ENCODE results near the gene AFM. TPM values are rescaled to one million over a fixed set of nuclear protein-coding genes. Genes with fewer than 3 reads are reported as not detected.

AFM gene
- total RNA-seq, 1 experiment from 2014 or later = not detected

GRCh38 chr4:73479323-73479722 lies 2.2 kb upstream of the AFM start:
- CTCF ChIA-PET = no interaction called here
- BruUV-seq (replicated peaks) = no TSS peak

GRCh38 chr4:73485085-73485484 lies 3.5 kb downstream of the AFM start:
- no peaks in the 10 kb centered on the region for H3K36me3 Mint-ChIP-seq (ENCODE audit: insufficient read depth, unreplicated experiment)

More at GRCh38 chr4:73479323-73479722, 2.2 kb upstream of the AFM start:
- no peak for DNase-seq
- H3K27ac Mint-ChIP-seq (ENCODE audit: unreplicated experiment) = no peak overlapping the region
- no peak overlapping the region for H3K4me3 Mint-ChIP-seq (ENCODE audit: low read depth, unreplicated experiment)
- no peaks in the 10 kb centered on the region for H3K36me3 Mint-ChIP-seq (ENCODE audit: insufficient read depth, unreplicated experiment)
- peaks cover 16% of the 10 kb centered on the region for H3K27me3 Mint-ChIP-seq (ENCODE audit: unreplicated experiment)
- H3K4me1 Mint-ChIP-seq (ENCODE audit: low read depth, unreplicated experiment) = no peaks in the 10 kb centered on the region
- no peak for TF ChIP-seq CTCF (IDR thresholded peaks at IDR 0.05; ENCODE audit: unreplicated experiment)
- intact Hi-C loops (cut with micrococcal nuclease; ENCODE audit: unreplicated experiment) = no loop called here
- peaks cover 2% of the 10 kb centered on the region for H3K9me3 Mint-ChIP-seq (ENCODE audit: low read depth, unreplicated experiment)

GRCh38 chr4:73485596-73485995 lies 4.1 kb downstream of the AFM start:
- no peaks in the 10 kb centered on the region for H3K36me3 Mint-ChIP-seq (ENCODE audit: insufficient read depth, unreplicated experiment)
- no peak overlapping the region for H3K4me3 Mint-ChIP-seq (ENCODE audit: low read depth, unreplicated experiment)
- TF ChIP-seq CTCF (IDR thresholded peaks at IDR 0.05; ENCODE audit: unreplicated experiment) = no peak
- H3K27ac Mint-ChIP-seq (ENCODE audit: unreplicated experiment) = no peak overlapping the region
- peaks cover 36% of the 10 kb centered on the region for H3K27me3 Mint-ChIP-seq (ENCODE audit: unreplicated experiment)
- no peak for DNase-seq
- BruUV-seq (replicated peaks) = no TSS peak
- intact Hi-C loops (cut with micrococcal nuclease; ENCODE audit: unreplicated experiment) = no loop called here
- CTCF ChIA-PET = no interaction called here
- no peaks in the 10 kb centered on the region for H3K4me1 Mint-ChIP-seq (ENCODE audit: low read depth, unreplicated experiment)
- no peaks in the 10 kb centered on the region for H3K9me3 Mint-ChIP-seq (ENCODE audit: low read depth, unreplicated experiment)

More at GRCh38 chr4:73485085-73485484, 3.5 kb downstream of the AFM start:
- no peak for TF ChIP-seq CTCF (IDR thresholded peaks at IDR 0.05; ENCODE audit: unreplicated experiment)
- no peaks in the 10 kb centered on the region for H3K9me3 Mint-ChIP-seq (ENCODE audit: low read depth, unreplicated experiment)
- H3K27ac Mint-ChIP-seq (ENCODE audit: unreplicated experiment) = no peak overlapping the region
- peaks cover 36% of the 10 kb centered on the region for H3K27me3 Mint-ChIP-seq (ENCODE audit: unreplicated experiment)
- no peak overlapping the region for H3K4me3 Mint-ChIP-seq (ENCODE audit: low read depth, unreplicated experiment)
- CTCF ChIA-PET = no interaction called here
- intact Hi-C loops (cut with micrococcal nuclease; ENCODE audit: unreplicated experiment) = no loop called here
- no TSS peak for BruUV-seq (replicated peaks)
- no peak for DNase-seq
- H3K4me1 Mint-ChIP-seq (ENCODE audit: low read depth, unreplicated experiment) = no peaks in the 10 kb centered on the region

GRCh38 chr4:73486497-73486896 lies 5.0 kb downstream of the AFM start:
- DNase-seq = no peak
- Mint-ChIP-seq H3K36me3 (ENCODE audit: insufficient read depth, unreplicated experiment) (no peaks in the 10 kb centered on the region), H3K4me3 (ENCODE audit: low read depth, unreplicated experiment) (no peak overlapping the region), H3K4me1 (ENCODE audit: low read depth, unreplicated experiment) (no peaks in the 10 kb centered on the region), H3K9me3 (ENCODE audit: low read depth, unreplicated experiment) (no peaks in the 10 kb centered on the region), H3K27ac (ENCODE audit: unreplicated experiment) (no peak overlapping the region), H3K27me3 (ENCODE audit: unreplicated experiment) (peaks cover 36% of the 10 kb centered on the region)
- no peak for TF ChIP-seq CTCF (IDR thresholded peaks at IDR 0.05; ENCODE audit: unreplicated experiment)
- BruUV-seq (replicated peaks) = no TSS peak
- intact Hi-C loops (cut with micrococcal nuclease; ENCODE audit: unreplicated experiment) = no loop called here
- CTCF ChIA-PET = no interaction called here
